IPS DF 19.7 (cell line): ENCODE data around the gene TFB2M.

Source experiments
- DNase-seq: peaks from one replicate; pipeline ENCODE4 v3.0.0-alpha.2; 2013; ENCODE audit warnings: low read depth, low spot score

The TFB2M gene

GRCh38 chr1:246513619-246514343 lies 52.3 kb downstream of the TFB2M start:
- DNase-seq, result no peak

- DNase-seq, result no peak
These were observed 53.0 kb downstream of the TFB2M start for GRCh38 chr1:246513041-246513440.

- no peak for DNase-seq
These were observed 53.4 kb downstream of the TFB2M start for GRCh38 chr1:246512635-246513034.

GRCh38 chr1:246512230-246512629 lies 53.8 kb downstream of the TFB2M start:
- no peak for DNase-seq

- DNase-seq, result no peak
These were observed 54.9 kb downstream of the TFB2M start for GRCh38 chr1:246511203-246511602.

GRCh38 chr1:246510147-246511030 lies 55.7 kb downstream of the TFB2M start:
- no peak for DNase-seq

GRCh38 chr1:246508897-246509688 lies 57.0 kb downstream of the TFB2M start:
- no peak for DNase-seq

- peak; percentile 50 for DNase-seq
These were observed 59.2 kb downstream of the TFB2M start, which contains the start of gene SMYD3 for GRCh38 chr1:246506674-246507481. Gene SMYD3 (minus strand): TSS chr1:246507279.

- DNase-seq, result no peak
These were observed 59.7 kb downstream of the TFB2M start for GRCh38 chr1:246506367-246506673.

GRCh38 chr1:246503341-246503740 lies 62.7 kb downstream of the TFB2M start:
- DNase-seq, result no peak

GRCh38 chr1:246497331-246497915 lies 68.6 kb downstream of the TFB2M start:
- no peak for DNase-seq

GRCh38 chr1:246492611-246493245 lies 73.3 kb downstream of the TFB2M start:
- peak; percentile 17 for DNase-seq

- DNase-seq, result no peak
These were observed 74.5 kb downstream of the TFB2M start for GRCh38 chr1:246491551-246492053.
